Mononuclear cell (primary cell): ENCODE data around the gene APOBEC3F. TPM values are rescaled to one million over a fixed set of nuclear protein-coding genes. Genes with fewer than 3 reads are reported as not detected.

Experiments used
- H3K27me3 ChIP-seq: 2 replicates; pipeline ENCODE4 v1.6.0; 2011; ENCODE audit warnings: low read length, control low read depth; ENCODE audit not compliant: insufficient read depth
- H3K4me1 ChIP-seq: 2 replicates; pipeline ENCODE4 v1.5.1; 2011; ENCODE audit warnings: mild to moderate bottlenecking, low read length, control low read depth; ENCODE audit not compliant: insufficient read depth
- H3K4me3 ChIP-seq: 2 replicates; pipeline ENCODE4 v1.5.1; 2011; ENCODE audit warnings: mild to moderate bottlenecking, low read length, moderate library complexity
- H3K9me3 ChIP-seq: 2 replicates; pipeline ENCODE4 v1.5.1; 2011; ENCODE audit warnings: low read depth, mild to moderate bottlenecking, control low read depth, low read length
- total RNA-seq: library from RNA; depleted of rRNA; stranded (reverse); fragments of >200 nt; gene quantifications from one replicate; pipeline ENCODE4 v1.2.3, GENCODE V29; 2012

The APOBEC3F gene
- total RNA-seq, 1 donor = 0.94 TPM

GRCh38 chr22:39089928-39090327 lies 49.3 kb downstream of the APOBEC3F start:
- H3K4me3 ChIP-seq = no peak overlapping the region
- H3K27me3 ChIP-seq = no peaks in the 10 kb centered on the region
- no peaks in the 10 kb centered on the region for H3K9me3 ChIP-seq
- H3K4me1 ChIP-seq = peaks cover 72% of the 10 kb centered on the region

DNA sequence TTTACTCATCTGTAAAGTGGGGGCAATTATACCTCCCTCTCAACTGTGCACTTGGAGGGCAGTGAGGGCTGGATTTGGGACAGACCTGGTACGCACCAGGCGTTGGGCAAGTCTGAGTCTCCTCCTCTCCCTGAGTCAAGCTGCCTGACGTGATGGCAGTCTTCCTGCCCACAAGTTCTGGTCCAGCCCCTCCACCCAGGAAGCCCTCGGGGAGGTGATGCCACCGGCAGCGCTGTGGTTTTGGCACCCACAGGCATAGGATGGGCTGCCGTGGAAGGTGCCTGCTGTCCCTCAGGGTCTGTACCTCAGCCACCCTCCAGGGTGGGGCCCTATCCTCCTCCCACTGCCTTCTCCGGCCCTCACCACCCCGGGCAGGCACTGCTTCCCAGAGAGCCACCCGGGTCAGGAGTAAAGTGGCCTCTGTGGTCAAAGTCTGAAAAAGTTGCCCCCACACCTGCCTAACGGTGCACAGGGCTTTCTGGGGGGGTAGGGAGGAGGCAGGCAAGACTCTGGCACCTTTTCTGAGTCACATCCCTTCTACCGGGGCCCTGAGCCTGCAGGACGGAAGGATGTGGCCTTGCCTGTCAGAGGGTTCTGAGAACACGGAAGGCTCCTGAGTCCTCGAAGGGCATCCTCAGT lies 49.9 kb downstream of the APOBEC3F start:
- no peaks in the 10 kb centered on the region for H3K9me3 ChIP-seq
- no peaks in the 10 kb centered on the region for H3K27me3 ChIP-seq
- H3K4me1 ChIP-seq = peaks cover 79% of the 10 kb centered on the region
- H3K4me3 ChIP-seq = no peak overlapping the region

DNA sequence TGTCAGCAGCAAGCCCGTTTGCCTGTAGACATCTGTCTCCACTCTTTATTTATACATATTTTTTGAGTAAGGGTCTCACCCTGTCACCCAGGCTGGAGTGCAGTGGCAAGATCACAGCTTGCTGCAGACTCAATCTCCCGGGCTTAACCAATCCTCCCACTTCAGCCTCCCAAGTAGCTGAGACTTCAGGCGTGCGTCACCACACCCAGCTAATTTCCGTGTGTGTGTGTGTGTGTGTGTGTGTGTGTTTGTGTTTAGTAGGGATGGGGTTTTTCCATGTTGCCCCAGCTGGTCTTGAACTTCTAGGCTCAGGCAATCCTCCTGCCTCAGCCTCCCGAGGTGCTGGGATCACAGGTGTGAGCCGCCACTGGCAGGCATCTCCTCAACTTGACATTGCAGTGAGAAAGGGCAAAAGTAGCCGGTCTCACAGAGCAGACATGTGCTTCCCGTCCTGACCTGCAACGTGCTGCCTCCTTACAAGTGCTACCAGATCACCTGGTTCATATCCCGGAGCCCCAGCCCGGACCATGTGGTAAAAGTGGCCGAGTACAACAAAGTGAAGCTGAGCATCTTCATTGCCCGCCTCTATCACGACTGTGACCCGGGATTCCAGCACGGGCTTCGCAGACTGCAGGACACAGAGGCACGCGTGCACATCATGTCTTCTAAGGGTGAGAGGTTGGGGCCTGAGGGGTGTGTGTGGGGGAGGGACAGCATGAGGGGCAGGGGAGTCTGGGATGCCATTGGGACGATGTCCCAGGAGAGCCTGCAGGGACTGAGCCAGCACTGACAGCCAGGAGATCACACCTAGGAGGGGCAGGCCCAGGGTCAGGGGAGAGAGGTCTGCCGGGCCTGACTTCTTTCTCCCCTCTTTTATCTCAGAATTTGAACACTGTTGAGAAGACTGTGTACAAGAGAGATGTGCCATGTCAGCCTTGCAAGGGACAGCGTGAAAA lies 50.7 kb downstream of the APOBEC3F start:
- Histone ChIP-seq H3K4me3 (no peak overlapping the region), H3K9me3 (no peaks in the 10 kb centered on the region), H3K27me3 (no peaks in the 10 kb centered on the region), H3K4me1 (peaks cover 87% of the 10 kb centered on the region)

GRCh38 chr22:39092111-39092862 lies 51.6 kb downstream of the APOBEC3F start:
- Histone ChIP-seq H3K27me3 (no peaks in the 10 kb centered on the region), H3K9me3 (no peaks in the 10 kb centered on the region), H3K4me1 (peaks cover 96% of the 10 kb centered on the region), H3K4me3 (no peak overlapping the region)

- Histone ChIP-seq H3K9me3 (no peaks in the 10 kb centered on the region), H3K4me3 (no peak overlapping the region), H3K27me3 (no peaks in the 10 kb centered on the region), H3K4me1 (peaks cover 100% of the 10 kb centered on the region)
Measured at GRCh38 chr22:39094717-39095389, 54.2 kb downstream of the APOBEC3F start.

- Histone ChIP-seq H3K4me3 (no peak overlapping the region), H3K9me3 (no peaks in the 10 kb centered on the region), H3K4me1 (peaks cover 94% of the 10 kb centered on the region), H3K27me3 (no peaks in the 10 kb centered on the region)
Measured at GRCh38 chr22:39095971-39096370, 55.3 kb downstream of the APOBEC3F start.

DNA sequence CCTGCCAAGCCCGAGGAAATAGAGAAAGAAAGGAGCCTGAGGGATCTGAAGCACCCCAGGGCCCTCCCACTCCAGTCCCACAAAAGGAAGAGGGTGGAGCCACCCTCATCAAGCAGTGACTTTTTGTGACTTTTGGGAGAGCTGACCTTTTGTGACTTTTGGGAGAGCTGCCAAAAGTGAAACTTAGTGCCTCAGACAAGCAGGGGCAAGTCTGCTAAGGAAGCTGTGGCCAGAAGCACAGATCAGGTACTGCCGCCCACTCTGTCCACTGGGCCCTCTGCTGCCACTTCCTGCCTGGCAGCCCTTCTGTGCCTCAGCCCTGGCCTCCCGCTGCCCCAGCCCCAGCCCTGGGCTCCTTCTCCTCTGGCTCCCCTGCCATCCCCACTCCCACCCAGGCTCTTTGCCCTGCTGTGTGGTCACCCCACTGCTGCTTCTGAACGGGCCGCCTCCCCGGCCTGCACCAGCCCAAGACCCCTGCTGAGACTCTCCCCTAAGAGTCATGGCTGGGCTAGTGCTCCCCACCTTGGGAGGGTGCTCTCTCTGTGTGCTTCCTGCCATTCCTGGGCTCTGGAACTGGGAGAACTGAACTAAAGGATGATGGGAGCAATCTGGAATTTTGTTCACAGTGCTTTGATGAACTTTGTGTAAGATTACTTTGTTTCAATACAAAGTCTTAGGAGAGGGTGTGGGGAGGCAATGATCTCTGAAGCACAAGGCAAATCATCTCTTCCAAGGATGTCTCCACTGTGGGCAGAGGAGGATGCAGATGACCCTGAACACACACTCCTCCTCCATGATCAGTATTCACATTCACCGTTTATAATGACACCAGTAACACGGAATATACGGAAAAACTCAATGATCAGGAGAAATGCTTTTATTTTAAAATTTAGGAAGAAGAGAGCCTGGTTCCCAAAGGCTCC lies 56.7 kb downstream of the APOBEC3F start, which contains the start of gene APOBEC3H:
TSS of gene APOBEC3H (plus strand) at position 147 of the 923 bp plus-strand sequence. CDS start 3,035 bp downstream, outside the sequence.
- Histone ChIP-seq H3K4me1 (peaks cover 81% of the 10 kb centered on the region), H3K9me3 (no peaks in the 10 kb centered on the region), H3K27me3 (no peaks in the 10 kb centered on the region), H3K4me3 (no peak within 1 kb of the TSS)

DNA sequence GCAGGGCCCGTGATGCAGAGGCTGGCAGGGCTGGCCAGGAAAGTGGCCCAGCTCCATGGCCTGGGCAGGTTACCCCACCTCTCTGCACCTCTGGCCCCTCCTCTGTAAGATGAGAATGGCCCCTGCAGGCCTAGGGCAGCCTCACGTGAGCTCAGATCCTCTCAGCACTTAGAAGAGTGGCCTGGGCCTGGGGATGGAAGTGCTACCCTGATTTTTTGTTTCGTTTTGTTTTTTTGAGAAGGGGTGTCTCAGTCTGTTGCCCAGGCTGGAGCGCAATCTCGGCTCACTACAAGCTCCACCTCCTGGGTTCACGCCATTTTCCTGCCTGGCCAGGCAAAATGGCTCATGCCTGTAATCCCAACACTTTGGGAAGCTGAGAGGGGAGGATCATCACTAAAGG lies 57.4 kb downstream of the APOBEC3F start:
- Histone ChIP-seq H3K4me1 (peaks cover 74% of the 10 kb centered on the region), H3K4me3 (no peak overlapping the region), H3K9me3 (no peaks in the 10 kb centered on the region), H3K27me3 (no peaks in the 10 kb centered on the region)

DNA sequence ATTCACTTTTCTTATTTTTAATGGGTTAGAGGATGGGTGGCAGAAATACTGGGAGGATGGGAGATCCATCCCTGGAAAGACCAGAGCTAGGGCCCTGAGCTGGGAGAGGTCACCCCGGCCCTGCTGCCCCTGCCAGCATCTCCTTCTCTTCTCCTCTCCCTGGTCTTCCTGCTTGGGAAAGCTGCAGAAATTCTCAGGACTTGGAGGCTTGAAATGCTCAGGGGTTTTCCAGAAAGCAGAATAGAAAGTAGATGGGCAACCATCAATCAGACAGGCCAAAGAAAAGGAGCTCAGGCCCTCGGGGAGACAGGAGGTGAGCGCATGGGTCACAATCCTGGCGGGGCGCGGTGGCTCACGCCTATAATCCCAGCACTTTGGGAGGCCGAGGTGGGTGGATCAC lies 57.9 kb downstream of the APOBEC3F start:
- Histone ChIP-seq H3K4me1 (peaks cover 68% of the 10 kb centered on the region), H3K4me3 (no peak overlapping the region), H3K27me3 (no peaks in the 10 kb centered on the region), H3K9me3 (no peaks in the 10 kb centered on the region)

DNA sequence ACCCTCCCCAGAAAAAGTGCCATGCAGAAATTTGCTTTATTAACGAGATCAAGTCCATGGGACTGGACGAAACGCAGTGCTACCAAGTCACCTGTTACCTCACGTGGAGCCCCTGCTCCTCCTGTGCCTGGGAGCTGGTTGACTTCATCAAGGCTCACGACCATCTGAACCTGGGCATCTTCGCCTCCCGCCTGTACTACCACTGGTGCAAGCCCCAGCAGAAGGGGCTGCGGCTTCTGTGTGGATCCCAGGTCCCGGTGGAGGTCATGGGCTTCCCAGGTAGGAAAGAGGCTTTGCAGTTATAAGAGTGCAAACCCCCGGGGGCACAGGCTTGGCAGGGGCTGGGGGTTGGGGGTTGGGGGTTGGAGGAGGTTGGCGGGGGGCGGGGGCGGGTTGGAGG lies 60.6 kb downstream of the APOBEC3F start:
- Histone ChIP-seq H3K27me3 (no peaks in the 10 kb centered on the region), H3K4me3 (no peak overlapping the region), H3K9me3 (no peaks in the 10 kb centered on the region), H3K4me1 (peaks cover 42% of the 10 kb centered on the region)

DNA sequence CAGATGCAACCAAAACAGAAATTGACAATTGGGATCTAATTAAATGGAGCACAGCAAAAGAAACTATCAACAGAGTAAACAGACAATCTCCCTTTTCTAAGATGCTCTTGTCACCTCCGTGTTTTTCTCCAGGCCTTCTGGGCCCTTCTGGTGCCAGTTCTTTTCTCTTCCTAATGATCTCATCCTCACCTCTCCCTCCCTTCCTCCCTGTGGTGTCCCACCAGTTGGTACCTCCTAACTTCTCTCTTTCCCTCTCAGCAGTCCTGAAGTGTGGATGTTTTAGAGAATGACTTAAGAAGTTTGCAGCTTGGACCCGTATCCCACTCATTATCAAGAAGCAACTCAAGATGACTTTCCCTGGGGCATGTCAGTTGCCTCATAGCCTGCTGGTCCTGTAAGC lies 62.8 kb downstream of the APOBEC3F start:
- H3K4me1 ChIP-seq = peaks cover 20% of the 10 kb centered on the region
- H3K4me3 ChIP-seq = no peak overlapping the region
- no peaks in the 10 kb centered on the region for H3K27me3 ChIP-seq
- H3K9me3 ChIP-seq = no peaks in the 10 kb centered on the region
